22Rv1 (cell line): ENCODE results near the gene RYR2.
"Not testable (repeated sequence)": the region's sequence is repeated elsewhere in the genome, so short reads cannot be mapped to it uniquely, and the experiment has no call there.

Source experiments
- H3K27ac ChIP-seq: fragments of 450-650 bp; 2 replicates; pipeline ENCODE4 v1.5.1; 2017
- ZFX ChIP-seq: fragments of 450-650 bp; IDR thresholded peaks from 2 replicates; pipeline ENCODE4 v1.6.1; 2017; ENCODE audit warnings: antibody characterized with exemption, borderline replicate concordance
- TF ChIP-seq, protein P1 (sequence below): fragments of 450-650 bp; IDR thresholded peaks from 2 replicates; pipeline ENCODE4 v1.5.1; 2017; ENCODE audit warnings: mild to moderate bottlenecking

RYR2 gene

GRCh38 chr1:237841485-237841884 lies 799.5 kb downstream of the RYR2 start:
- TF ChIP-seq, protein P1, sequence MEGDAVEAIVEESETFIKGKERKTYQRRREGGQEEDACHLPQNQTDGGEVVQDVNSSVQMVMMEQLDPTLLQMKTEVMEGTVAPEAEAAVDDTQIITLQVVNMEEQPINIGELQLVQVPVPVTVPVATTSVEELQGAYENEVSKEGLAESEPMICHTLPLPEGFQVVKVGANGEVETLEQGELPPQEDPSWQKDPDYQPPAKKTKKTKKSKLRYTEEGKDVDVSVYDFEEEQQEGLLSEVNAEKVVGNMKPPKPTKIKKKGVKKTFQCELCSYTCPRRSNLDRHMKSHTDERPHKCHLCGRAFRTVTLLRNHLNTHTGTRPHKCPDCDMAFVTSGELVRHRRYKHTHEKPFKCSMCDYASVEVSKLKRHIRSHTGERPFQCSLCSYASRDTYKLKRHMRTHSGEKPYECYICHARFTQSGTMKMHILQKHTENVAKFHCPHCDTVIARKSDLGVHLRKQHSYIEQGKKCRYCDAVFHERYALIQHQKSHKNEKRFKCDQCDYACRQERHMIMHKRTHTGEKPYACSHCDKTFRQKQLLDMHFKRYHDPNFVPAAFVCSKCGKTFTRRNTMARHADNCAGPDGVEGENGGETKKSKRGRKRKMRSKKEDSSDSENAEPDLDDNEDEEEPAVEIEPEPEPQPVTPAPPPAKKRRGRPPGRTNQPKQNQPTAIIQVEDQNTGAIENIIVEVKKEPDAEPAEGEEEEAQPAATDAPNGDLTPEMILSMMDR = no peak
- no peak for TF ChIP-seq ZFX
- no peak overlapping the region for H3K27ac ChIP-seq

DNA sequence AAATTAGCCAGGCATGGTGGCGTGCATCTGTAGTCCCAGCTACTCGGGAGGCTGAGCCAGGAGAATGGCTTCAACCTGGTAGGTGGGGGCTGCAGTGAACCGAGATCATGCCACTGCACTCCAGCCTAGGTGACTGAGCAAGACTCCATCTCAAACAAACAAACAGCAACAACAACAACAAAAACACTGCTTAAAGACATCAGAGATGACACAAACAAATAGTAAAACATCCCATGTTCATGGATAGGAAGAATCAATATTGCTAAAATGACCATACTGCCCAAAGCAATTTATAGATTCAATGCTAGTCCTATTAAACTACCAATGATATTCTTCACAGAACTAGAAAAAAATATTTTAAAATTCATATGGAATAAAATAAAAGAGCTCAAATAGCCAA lies 801.5 kb downstream of the RYR2 start:
- not testable (repeated sequence) for H3K27ac ChIP-seq

DNA sequence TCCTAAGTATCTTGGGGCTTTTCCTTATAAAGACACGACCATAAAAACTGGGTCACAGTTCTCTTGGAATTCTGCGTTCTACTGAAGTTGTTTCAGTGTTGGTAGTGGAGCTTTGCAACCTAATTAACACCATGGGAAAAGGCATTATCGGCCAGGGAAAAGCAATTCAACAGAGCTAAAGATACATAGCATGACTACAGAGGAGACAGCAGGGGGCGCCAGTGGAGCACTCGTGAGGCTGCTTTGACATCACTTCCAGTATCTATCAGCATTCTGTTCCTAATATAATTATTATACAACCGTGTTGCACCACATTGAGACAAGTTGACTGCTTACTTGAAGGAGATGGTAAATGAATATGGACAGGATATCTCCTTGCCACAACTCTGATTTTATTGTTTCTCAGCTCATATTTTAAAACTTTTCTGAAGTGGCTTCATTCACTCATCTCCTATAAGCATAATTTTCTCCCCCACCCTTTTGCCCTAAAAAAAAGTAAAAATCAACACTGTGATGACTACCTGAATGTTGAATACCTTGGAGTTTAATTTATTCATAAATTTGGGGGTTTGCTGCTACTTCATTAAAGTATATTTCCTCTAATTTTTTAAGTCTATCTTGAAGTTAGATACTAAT lies 809.3 kb downstream of the RYR2 start:
- no peak overlapping the region for H3K27ac ChIP-seq
- TF ChIP-seq ZFX = no peak
- TF ChIP-seq, protein P1 = peak; percentile 94

DNA sequence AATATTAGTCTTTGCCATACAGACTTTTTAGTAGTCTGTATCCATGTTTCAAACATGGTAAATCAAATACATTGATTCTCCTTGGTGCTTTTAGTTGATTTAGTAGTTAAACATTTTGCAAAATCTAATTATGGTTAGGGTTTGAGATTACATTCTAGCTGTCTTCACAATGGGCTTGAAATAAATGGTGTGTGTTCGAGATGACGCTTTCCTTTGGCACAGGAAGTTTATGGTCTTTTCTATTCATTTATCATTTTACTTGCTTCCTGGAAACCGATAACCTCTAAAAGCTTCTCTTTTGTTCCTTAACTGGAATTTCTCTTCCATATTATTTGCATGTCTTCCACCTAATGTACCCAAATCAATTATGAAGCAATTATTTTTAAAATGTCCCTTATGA lies 810.4 kb downstream of the RYR2 start:
- TF ChIP-seq, protein P1 = no peak
- no peak for TF ChIP-seq ZFX
- H3K27ac ChIP-seq = no peak overlapping the region

DNA sequence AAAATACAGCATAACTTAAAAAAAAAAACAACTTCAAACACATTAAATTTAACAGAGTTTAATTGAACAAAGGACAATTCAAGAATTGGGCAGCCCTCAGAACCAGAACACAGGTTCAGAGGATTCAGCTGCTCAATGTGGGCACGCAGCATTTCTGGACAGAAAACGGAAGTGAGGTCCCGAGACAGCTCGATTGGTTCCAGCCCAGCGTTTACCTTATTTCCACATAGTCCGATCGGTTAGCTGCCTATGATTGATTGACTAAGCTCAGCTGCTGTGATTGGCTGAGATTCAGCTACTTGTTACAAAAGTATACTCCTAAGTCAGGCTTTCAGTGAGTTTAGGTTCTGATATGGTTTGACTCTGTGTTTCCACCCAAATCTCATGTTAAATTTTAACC lies 815.5 kb downstream of the RYR2 start:
- TF ChIP-seq, protein P1 = no peak
- TF ChIP-seq ZFX = no peak
- H3K27ac ChIP-seq = no peak overlapping the region

DNA sequence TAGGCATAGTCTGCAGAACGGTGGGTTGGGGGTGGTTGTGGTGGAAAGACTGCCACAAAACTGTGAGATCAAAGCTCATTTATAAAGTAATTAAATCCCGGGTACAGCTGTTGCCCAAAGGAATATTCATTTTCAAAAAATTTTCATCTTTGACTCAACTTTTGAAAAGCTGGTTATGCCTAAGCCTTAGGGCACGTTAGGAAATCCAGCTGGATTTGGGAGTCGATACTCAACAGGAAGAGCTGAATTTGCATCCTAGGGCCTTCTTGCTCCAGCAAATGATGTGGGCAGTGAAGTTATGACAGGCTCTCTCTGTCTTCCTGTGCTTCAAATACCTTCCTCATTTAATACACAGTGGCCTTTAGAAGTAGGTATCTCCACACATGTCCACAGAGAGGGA lies 817.0 kb downstream of the RYR2 start:
- TF ChIP-seq ZFX = no peak
- TF ChIP-seq, protein P1 = no peak

DNA sequence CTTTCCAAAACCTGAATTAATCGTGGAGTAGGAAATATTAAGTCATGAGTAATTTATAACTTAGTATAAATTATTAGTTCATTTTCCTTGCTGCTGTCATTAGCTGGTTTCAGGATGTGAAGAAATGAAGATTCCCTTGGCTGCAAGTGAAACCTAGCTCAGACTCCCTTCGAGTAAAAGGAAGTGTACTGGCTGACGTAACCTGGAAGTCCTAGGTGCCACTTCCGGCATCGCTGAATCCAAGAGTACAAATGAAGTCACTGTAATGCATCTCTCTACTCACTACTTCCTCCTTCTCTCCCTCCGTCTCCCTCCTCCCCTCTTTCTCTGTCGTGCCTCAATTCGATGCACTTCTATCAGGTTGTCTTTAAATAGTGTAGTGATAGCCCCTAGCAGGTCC lies 820.0 kb downstream of the RYR2 start:
- TF ChIP-seq, protein P1 = no peak
- no peak for TF ChIP-seq ZFX
- H3K27ac ChIP-seq = no peak overlapping the region

More for the DNA sequence above, 817.0 kb downstream of the RYR2 start:
- no peak overlapping the region for H3K27ac ChIP-seq

DNA sequence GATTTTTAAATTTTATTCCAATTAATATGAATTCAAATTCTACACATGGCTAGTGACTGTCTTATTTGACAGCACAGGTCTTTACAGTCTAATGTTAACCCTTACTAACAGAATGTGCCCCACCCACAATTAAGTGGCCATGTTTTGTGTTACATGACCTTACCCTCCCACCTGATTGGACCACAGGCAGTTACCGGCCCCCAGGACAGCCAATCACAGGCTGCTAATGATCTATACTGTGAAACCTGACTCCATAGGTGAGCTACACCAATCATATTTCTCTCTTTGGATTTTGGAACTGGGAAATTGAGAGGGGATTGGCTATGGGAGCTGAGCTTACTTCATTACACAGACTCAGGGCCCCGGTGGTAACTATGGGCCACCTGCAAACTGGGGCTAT lies 821.2 kb downstream of the RYR2 start:
- TF ChIP-seq, protein P1 = no peak
- TF ChIP-seq ZFX = no peak
- no peak overlapping the region for H3K27ac ChIP-seq
